Mucosa of rectum (tissue), 2 donors: ENCODE results near the gene MPIG6B.

Source experiments
- H3K27ac ChIP-seq, 2 donors: one replicate each; pipeline ENCODE4 v1.7.0; 2013; ENCODE audit warnings: inconsistent platforms in 2 of 2, low read depth in 2 of 2, low read length in 2 of 2
- H3K27me3 ChIP-seq, 2 donors: one replicate each; pipeline ENCODE4 v1.7.0; 2013; ENCODE audit warnings: low read length in 2 of 2; ENCODE audit not compliant: control insufficient read depth in 2 of 2, insufficient read depth in 2 of 2
- H3K36me3 ChIP-seq, 2 donors: one replicate each; pipeline ENCODE4 v1.7.0; 2013; ENCODE audit warnings: low read length in 2 of 2; ENCODE audit not compliant: control insufficient read depth in 2 of 2, insufficient read depth in 2 of 2
- H3K4me1 ChIP-seq, 2 donors: one replicate each; pipeline ENCODE4 v1.7.0; 2013; ENCODE audit warnings: low read length in 2 of 2, mild to moderate bottlenecking in 1 of 2; ENCODE audit not compliant: control insufficient read depth in 2 of 2, insufficient read depth in 2 of 2
- H3K4me3 ChIP-seq, 2 donors: one replicate each; pipeline ENCODE4 v1.7.0; 2013; ENCODE audit warnings: low read length in 2 of 2
- H3K9ac ChIP-seq, 2 donors: one replicate each; pipeline ENCODE4 v1.7.0; 2013; ENCODE audit warnings: low read length in 2 of 2, low read depth in 1 of 2, mild to moderate bottlenecking in 1 of 2
- H3K9me3 ChIP-seq, 2 donors: one replicate each; pipeline ENCODE4 v1.7.0; 2013; ENCODE audit warnings: low read length in 2 of 2; ENCODE audit not compliant: control insufficient read depth in 2 of 2
- donor health status: healthy.
- donor health status: Normal muscosa, but diverticular disease.

The MPIG6B gene

GRCh38 chr6:31723245-31723979 lies at the start of gene MPIG6B:
TSS of gene MPIG6B (plus strand) at chr6:31723373. CDS start at chr6:31723384, 11 bp downstream.
- H3K27me3 ChIP-seq = no peaks in the 10 kb centered on the region
- no peak within 1 kb of the TSS for H3K9ac ChIP-seq
- peaks cover 28 to 45% of the 10 kb centered on the region in 2 donors for H3K4me1 ChIP-seq
- no peaks in the 10 kb centered on the region for H3K9me3 ChIP-seq
- no peak within 1 kb of the TSS for H3K27ac ChIP-seq
- no peak within 1 kb of the TSS for H3K4me3 ChIP-seq
- peaks cover 12 to 16% of the 10 kb centered on the region in 2 donors for H3K36me3 ChIP-seq

- Histone ChIP-seq H3K9ac (no peak overlapping the region), H3K27ac (no peak overlapping the region)
These were observed 46.8 kb upstream of the MPIG6B start for GRCh38 chr6:31676322-31676903.

GRCh38 chr6:31676904-31677303 lies 46.3 kb upstream of the MPIG6B start:
- no peaks in the 10 kb centered on the region for H3K9me3 ChIP-seq

More at GRCh38 chr6:31676322-31676903, 46.8 kb upstream of the MPIG6B start:
- Histone ChIP-seq H3K36me3 (peaks cover 12 to 15% of the 10 kb centered on the region in 2 donors), H3K4me3 (no peak overlapping the region), H3K9me3 (no peaks in the 10 kb centered on the region), H3K4me1 (peaks cover 7 to 11% of the 10 kb centered on the region in 2 donors), H3K27me3 (no peaks in the 10 kb centered on the region)

GRCh38 chr6:31677955-31678354 lies 45.2 kb upstream of the MPIG6B start:
- Histone ChIP-seq H3K9ac (no peak overlapping the region), H3K36me3 (peaks cover 3 to 4% of the 10 kb centered on the region in 2 donors), H3K4me1 (peaks cover 10 to 13% of the 10 kb centered on the region in 2 donors), H3K9me3 (no peaks in the 10 kb centered on the region), H3K27ac (no peak overlapping the region), H3K4me3 (no peak overlapping the region), H3K27me3 (no peaks in the 10 kb centered on the region)

More at GRCh38 chr6:31676904-31677303, 46.3 kb upstream of the MPIG6B start:
- Histone ChIP-seq H3K36me3 (peaks cover 7 to 10% of the 10 kb centered on the region in 2 donors), H3K9ac (no peak overlapping the region), H3K27ac (no peak overlapping the region), H3K4me1 (peaks cover 10 to 13% of the 10 kb centered on the region in 2 donors), H3K27me3 (no peaks in the 10 kb centered on the region), H3K4me3 (no peak overlapping the region)

GRCh38 chr6:31680226-31681134 lies 42.7 kb upstream of the MPIG6B start, which contains the start of gene LY6G5C:
TSS of gene LY6G5C (minus strand) at chr6:31681067. CDS start at chr6:31680373, 694 bp downstream.
- Histone ChIP-seq H3K4me1 (peaks cover 10 to 13% of the 10 kb centered on the region in 2 donors), H3K36me3 (no peaks in the 10 kb centered on the region), H3K27ac (peak within 1 kb of the TSS; percentile 65 to 69), H3K4me3 (peak within 1 kb of the TSS; percentile 66 to 81), H3K9ac (peak within 1 kb of the TSS; percentile 75 to 78), H3K9me3 (no peaks in the 10 kb centered on the region), H3K27me3 (no peaks in the 10 kb centered on the region)

- H3K4me1 ChIP-seq = peaks cover 10 to 13% of the 10 kb centered on the region in 2 donors
- H3K27ac ChIP-seq = peak overlapping the region; percentile 65 to 69
- no peaks in the 10 kb centered on the region for H3K9me3 ChIP-seq
- H3K27me3 ChIP-seq = no peaks in the 10 kb centered on the region
- no peaks in the 10 kb centered on the region for H3K36me3 ChIP-seq
- H3K9ac ChIP-seq = peak overlapping the region; percentile 75 to 78
- H3K4me3 ChIP-seq = peak overlapping the region; percentile 66 to 81
These were observed 42.0 kb upstream of the MPIG6B start for GRCh38 chr6:31681135-31681671.

- Histone ChIP-seq H3K27me3 (no peaks in the 10 kb centered on the region), H3K36me3 (peaks cover 17 to 22% of the 10 kb centered on the region in 2 donors), H3K27ac (peak overlapping the region; percentile 69 to 80), H3K9me3 (no peaks in the 10 kb centered on the region), H3K4me1 (peaks cover 10 to 13% of the 10 kb centered on the region in 2 donors), H3K9ac (peak overlapping the region in 1 of 2 donors; percentile 47), H3K4me3 (peak overlapping the region; percentile 57 to 62)
These were observed 39.6 kb upstream of the MPIG6B start for GRCh38 chr6:31683591-31683990.

- H3K4me1 ChIP-seq = peaks cover 10 to 21% of the 10 kb centered on the region in 2 donors
- H3K27me3 ChIP-seq = no peaks in the 10 kb centered on the region
- no peak overlapping the region for H3K4me3 ChIP-seq
- no peaks in the 10 kb centered on the region for H3K9me3 ChIP-seq
- no peak overlapping the region for H3K27ac ChIP-seq
- H3K36me3 ChIP-seq = peaks cover 43 to 49% of the 10 kb centered on the region in 2 donors
- no peak overlapping the region for H3K9ac ChIP-seq
These were observed 36.7 kb upstream of the MPIG6B start for GRCh38 chr6:31686483-31686882.

GRCh38 chr6:31687321-31687720 lies 35.9 kb upstream of the MPIG6B start:
- no peak overlapping the region for H3K27ac ChIP-seq
- H3K9me3 ChIP-seq = no peaks in the 10 kb centered on the region
- no peak overlapping the region for H3K4me3 ChIP-seq
- H3K36me3 ChIP-seq = peaks cover 45 to 55% of the 10 kb centered on the region in 2 donors
- no peak overlapping the region for H3K9ac ChIP-seq
- H3K27me3 ChIP-seq = no peaks in the 10 kb centered on the region
- peaks cover 8 to 19% of the 10 kb centered on the region in 2 donors for H3K4me1 ChIP-seq
